ENCODE measurements around the gene CBLB.

The CBLB gene

GRCh38 chr3:105619651-105620050, 249.2 kb downstream of the CBLB start (continued):
- TF ChIP-seq ZSCAN5A (tag by site-specific recombination; IDR thresholded peaks at IDR 0.05) (no peak), ZNF747 (tag by site-specific recombination; IDR thresholded peaks at IDR 0.05) (no peak), ZNF16 (tag by site-specific recombination; IDR thresholded peaks at IDR 0.05; ENCODE audit: low read depth) (no peak), GLIS2 (tag by site-specific recombination; IDR thresholded peaks at IDR 0.05) (no peak), ZNF394 (tag by site-specific recombination; IDR thresholded peaks at IDR 0.05; ENCODE audit: borderline replicate concordance) (no peak), TRIM28 (IDR thresholded peaks at IDR 0.05; ENCODE audit: borderline replicate concordance, low read length) (no peak), ZNF266 (tag by site-specific recombination; IDR thresholded peaks at IDR 0.05; ENCODE audit: low read depth) (no peak)

- ChIA-PET CTCF (no interaction called here), POLR2A (no interaction called here)
- H3K27ac ChIP-seq (ENCODE audit: extremely low read depth, low read depth, low read length), result no peak overlapping the region
- H3K9me3 ChIP-seq (ENCODE audit: control insufficient read depth, insufficient read depth, low read depth, low read length), result no peaks in the 10 kb centered on the region
- no peaks in the 10 kb centered on the region for H3K36me3 ChIP-seq (ENCODE audit: control insufficient read depth in 2 of 2, insufficient read depth in 1 of 2, low read length in 2 of 2)
- H3K4me3 ChIP-seq (ENCODE audit: low read depth, low read length), result no peak overlapping the region
- no peak for TF ChIP-seq GLI4 (tag by site-specific recombination; IDR thresholded peaks at IDR 0.05)
- H3K4me1 ChIP-seq (ENCODE audit: control insufficient read depth, insufficient read depth, low read length), result no peaks in the 10 kb centered on the region
These were observed 250.3 kb downstream of the CBLB start for GRCh38 chr3:105618556-105618955.

- TF ChIP-seq SCRT1 (tag by site-specific recombination; IDR thresholded peaks at IDR 0.05; ENCODE audit: borderline replicate concordance), result no peak
- TF ChIP-seq ZNF449 (tag by site-specific recombination; IDR thresholded peaks at IDR 0.05), result peak; percentile 85
- peak; percentile 57 for TF ChIP-seq FEZF1 (tag by site-specific recombination; IDR thresholded peaks at IDR 0.05)
- Histone ChIP-seq H3K4me1 (ENCODE audit: control insufficient read depth, insufficient read depth, low read length) (no peaks in the 10 kb centered on the region), H3K36me3 (ENCODE audit: control insufficient read depth in 2 of 2, insufficient read depth in 1 of 2, low read length in 2 of 2) (no peaks in the 10 kb centered on the region), H3K4me3 (ENCODE audit: low read depth, low read length) (no peak overlapping the region), H3K27ac (ENCODE audit: extremely low read depth, low read depth, low read length) (no peak overlapping the region), H3K9me3 (ENCODE audit: control insufficient read depth, insufficient read depth, low read depth, low read length) (no peaks in the 10 kb centered on the region)
- ChIA-PET POLR2A (no interaction called here), CTCF (interaction anchor here (1.1 kb wide), 1 partner anchor 23 kb away, joined by 4 read pairs; no protein-coding TSS in a partner anchor)
These were observed 252.3 kb downstream of the CBLB start for GRCh38 chr3:105616374-105617121.

- Histone ChIP-seq H3K9me3 (ENCODE audit: control insufficient read depth, insufficient read depth, low read depth, low read length) (no peaks in the 10 kb centered on the region), H3K27ac (ENCODE audit: extremely low read depth, low read depth, low read length) (no peak overlapping the region), H3K36me3 (ENCODE audit: control insufficient read depth in 2 of 2, insufficient read depth in 1 of 2, low read length in 2 of 2) (no peaks in the 10 kb centered on the region), H3K4me1 (ENCODE audit: control insufficient read depth, insufficient read depth, low read length) (no peaks in the 10 kb centered on the region), H3K4me3 (ENCODE audit: low read depth, low read length) (no peak overlapping the region)
- CTCF ChIA-PET, result interaction anchor here (1.1 kb wide), 1 partner anchor 24 kb away, joined by 4 read pairs; no protein-coding TSS in a partner anchor
- POLR2A ChIA-PET, result no interaction called here
- TF ChIP-seq KLF17 (tag by site-specific recombination; IDR thresholded peaks at IDR 0.05) (no peak), HIC1 (tag by site-specific recombination; IDR thresholded peaks at IDR 0.05) (no peak), ZNF768 (tag by site-specific recombination; IDR thresholded peaks at IDR 0.05) (no peak), ZNF473 (tag by site-specific recombination; IDR thresholded peaks at IDR 0.05) (no peak), ZBTB1 (tag by site-specific recombination; IDR thresholded peaks at IDR 0.05) (no peak), ZNF433 (tag by site-specific recombination; IDR thresholded peaks at IDR 0.05; ENCODE audit: low read depth) (no peak), ZSCAN4 (tag by site-specific recombination; IDR thresholded peaks at IDR 0.05) (no peak), ZSCAN16 (tag by site-specific recombination; IDR thresholded peaks at IDR 0.05) (no peak), SP3 (tag by site-specific recombination; IDR thresholded peaks at IDR 0.05) (no peak), ZNF248 (tag by site-specific recombination; IDR thresholded peaks at IDR 0.05) (no peak), ZNF701 (tag by site-specific recombination; IDR thresholded peaks at IDR 0.05) (no peak)
These were observed 253.0 kb downstream of the CBLB start for GRCh38 chr3:105615814-105616213.

Data from HEK293 (cell line).